ENCODE data around the gene HLA-A.
"Not testable (repeated sequence)": the region's sequence is repeated elsewhere in the genome, so short reads cannot be mapped to it uniquely, and the experiment has no call there.

HLA-A gene

GRCh38 chr6:29963697-29964096 is 21.4 kb downstream of the HLA-A start:
- DNase-seq: not testable (repeated sequence)

GRCh38 chr6:29964518-29964886 is 22.2 kb downstream of the HLA-A start:
- no peak for DNase-seq

GRCh38 chr6:29964887-29965562 is 22.7 kb downstream of the HLA-A start:
- peak; percentile 81 for DNase-seq

- no peak for DNase-seq
Observed at GRCh38 chr6:29965563-29965872, 23.2 kb downstream of the HLA-A start.

GRCh38 chr6:29965873-29966601 is 23.7 kb downstream of the HLA-A start:
- peak; percentile 37 for DNase-seq

GRCh38 chr6:29967379-29968010 is 25.2 kb downstream of the HLA-A start:
- no peak for DNase-seq

GRCh38 chr6:29968130-29968529 is 25.8 kb downstream of the HLA-A start:
- DNase-seq: no peak

- DNase-seq: no peak
Observed at GRCh38 chr6:29968905-29969304, 26.6 kb downstream of the HLA-A start.

GRCh38 chr6:29970711-29971110 is 28.4 kb downstream of the HLA-A start:
- no peak for DNase-seq

- no peak for DNase-seq
Observed at GRCh38 chr6:29974901-29975560, 32.7 kb downstream of the HLA-A start.

GRCh38 chr6:29975561-29975907 is 33.2 kb downstream of the HLA-A start:
- DNase-seq: no peak

- no peak for DNase-seq
Observed at GRCh38 chr6:29976253-29976587, 33.9 kb downstream of the HLA-A start.

GRCh38 chr6:29976588-29977424 is 34.5 kb downstream of the HLA-A start:
- peak; percentile 66 for DNase-seq

GRCh38 chr6:29977425-29977727 is 35.0 kb downstream of the HLA-A start:
- no peak for DNase-seq

GRCh38 chr6:29980013-29980412 is 37.7 kb downstream of the HLA-A start:
- DNase-seq: not testable (repeated sequence)

GRCh38 chr6:29980511-29980910 is 38.2 kb downstream of the HLA-A start:
- DNase-seq: no peak

- no peak for DNase-seq
Observed at GRCh38 chr6:29981211-29981812, 39.0 kb downstream of the HLA-A start.

GRCh38 chr6:29982097-29982496 is 39.8 kb downstream of the HLA-A start:
- no peak for DNase-seq

- DNase-seq: no peak
Observed at GRCh38 chr6:29984232-29984631, 41.9 kb downstream of the HLA-A start.

GRCh38 chr6:29984992-29985391 is 42.7 kb downstream of the HLA-A start:
- no peak for DNase-seq

- no peak for DNase-seq
Observed at GRCh38 chr6:29986179-29986781, 43.9 kb downstream of the HLA-A start.

GRCh38 chr6:29989211-29989610 is 46.9 kb downstream of the HLA-A start:
- DNase-seq: no peak
